NCI-H2196 treated with DMSO at 0.1 percent for 48 hours (cell line): ENCODE data around the gene IGFBPL1.
"Not testable (repeated sequence)": the region's sequence is repeated elsewhere in the genome, so short reads cannot be mapped to it uniquely, and the experiment has no call there.

Experiments
- DNase-seq: peaks from one replicate; lab custom pipeline; 2025; ENCODE audit not compliant: unreplicated experiment; lab: John Stamatoyannopoulos, UW

IGFBPL1 gene

GRCh38 chr9:38423973-38424843 is at the start of gene IGFBPL1:
IGFBPL1 (minus strand) TSS chr9:38424454; CDS start chr9:38424424, 30 bp downstream.
- peak; percentile 53 for DNase-seq

GRCh38 chr9:38472583-38473249 is 48.5 kb upstream of the IGFBPL1 start:
- DNase-seq, result not testable (repeated sequence)

- DNase-seq, result no peak
These were observed 43.1 kb upstream of the IGFBPL1 start for GRCh38 chr9:38467404-38467803.

- no peak for DNase-seq
These were observed 29.6 kb upstream of the IGFBPL1 start for GRCh38 chr9:38453835-38454234.

- DNase-seq, result no peak
These were observed 26.9 kb upstream of the IGFBPL1 start for GRCh38 chr9:38451162-38451561.

GRCh38 chr9:38447703-38448102 is 23.4 kb upstream of the IGFBPL1 start:
- no peak for DNase-seq

GRCh38 chr9:38445154-38446043 is 21.1 kb upstream of the IGFBPL1 start:
- DNase-seq, result no peak

GRCh38 chr9:38443597-38443996 is 19.3 kb upstream of the IGFBPL1 start:
- no peak for DNase-seq

- DNase-seq, result no peak
These were observed 18.9 kb upstream of the IGFBPL1 start for GRCh38 chr9:38443181-38443580.

- no peak for DNase-seq
These were observed 18.3 kb upstream of the IGFBPL1 start for GRCh38 chr9:38442473-38443096.

- no peak for DNase-seq
These were observed 17.3 kb upstream of the IGFBPL1 start for GRCh38 chr9:38441347-38442085.

GRCh38 chr9:38440516-38440915 is 16.3 kb upstream of the IGFBPL1 start:
- DNase-seq, result no peak

GRCh38 chr9:38439916-38440301 is 15.7 kb upstream of the IGFBPL1 start:
- no peak for DNase-seq

- no peak for DNase-seq
These were observed 15.1 kb upstream of the IGFBPL1 start for GRCh38 chr9:38439291-38439915.

- DNase-seq, result no peak
These were observed 13.1 kb upstream of the IGFBPL1 start for GRCh38 chr9:38437193-38437823.

- no peak for DNase-seq
These were observed 12.5 kb upstream of the IGFBPL1 start for GRCh38 chr9:38436708-38437107.

- DNase-seq, result no peak
These were observed 11.3 kb upstream of the IGFBPL1 start for GRCh38 chr9:38435521-38435920.

- DNase-seq, result no peak
These were observed 10.6 kb upstream of the IGFBPL1 start for GRCh38 chr9:38434853-38435252.

GRCh38 chr9:38434365-38434764 is 10.1 kb upstream of the IGFBPL1 start:
- no peak for DNase-seq
